K562 (cell line): ENCODE data around the gene PDE9A. TPM values are rescaled to one million over a fixed set of nuclear protein-coding genes. Genes with fewer than 3 reads are reported as not detected.

Source experiments
- ATAC-seq: fragments of 200-7000 bp; cut with Tn5 transposase; 3 replicates; pipeline ENCODE4 v1.9.1; 2020; ENCODE audit warnings: moderate library complexity
- BruUV-seq: library from RNA; stranded (reverse); fragments of 400-500 nt; replicated peaks from 2 replicates; lab custom pipeline; 2021; lab: Mats Ljungman, UMichigan
- CTCF ChIA-PET: fragments of 300-600 bp; formaldehyde crosslinking; extraction: SDS; loops from one replicate; lab custom pipeline; 2021; ENCODE audit warnings: low intra/inter-chr PET ratio; lab: Yijun Ruan, JAX
- POLR2A ChIA-PET: fragments of 300-600, 350-650 bp; sonication (Branson Sonifier 250); formaldehyde crosslinking; extraction: SDS; loops from one replicate; lab custom pipeline; 2021; ENCODE audit warnings: antibody characterized with exemption, inconsistent platforms; lab: Yijun Ruan, JAX
- DNase-seq, 4 experiments: peaks; one replicate each; pipeline versions ENCODE4 v3.0.0 to v3.0.0-alpha.2; 2011 to 2018; ENCODE audit warnings: low spot score in 3 of 4, mixed read lengths in 3 of 4; ENCODE audit errors: extremely low read depth in 1 of 4
- FAIRE-seq: peaks from 2 replicates; lab custom pipeline; 2011; peaks lifted over from hg19 to GRCh38; lab: Jason Lieb, UNC
- H2AFZ ChIP-seq: 2 replicates; pipeline ENCODE4 v1.6.0; 2011; ENCODE audit warnings: low read depth, low read length, control low read depth, inconsistent platforms
- H3K27ac ChIP-seq: fragments of 200-600 bp; 3 replicates; pipeline ENCODE4 v1.8.0; 2011; ENCODE audit warnings: low read depth, mild to moderate bottlenecking, control low read depth, inconsistent platforms, low read length, moderate library complexity, mixed read lengths; ENCODE audit errors: extremely low read depth
- H3K27me3 ChIP-seq, 2 experiments: fragments of 300-600 bp in 1 of 2; 2 replicates in 1 of 2; 3 replicates in 1 of 2; pipeline versions ENCODE4 v1.6.0 to v1.8.0; 2011; ENCODE audit warnings: inconsistent platforms in 2 of 2, low read length in 2 of 2, mild to moderate bottlenecking in 1 of 2, mixed read lengths in 1 of 2, moderate library complexity in 1 of 2; ENCODE audit not compliant: control insufficient read depth in 2 of 2, insufficient read depth in 2 of 2
- H3K36me3 ChIP-seq: fragments of 300-600 bp; 3 replicates; pipeline ENCODE4 v1.8.0; 2011; ENCODE audit warnings: mild to moderate bottlenecking, low read length, inconsistent platforms; ENCODE audit not compliant: control insufficient read depth, insufficient read depth
- H3K4me1 ChIP-seq, 2 experiments: fragments of 200-600 bp in 1 of 2; replicated peaks in 1 of 2; 2 replicates in 1 of 2; 3 replicates in 1 of 2; pipeline versions ENCODE4 v1.5.1 to v1.8.0; 2011; ENCODE audit warnings: inconsistent platforms in 2 of 2, low read length in 2 of 2, mild to moderate bottlenecking in 1 of 2, mixed read lengths in 1 of 2, moderate library complexity in 1 of 2; ENCODE audit not compliant: control insufficient read depth in 2 of 2, insufficient read depth in 2 of 2
- H3K4me2 ChIP-seq: 2 replicates; pipeline ENCODE4 v1.6.1; 2011; ENCODE audit warnings: low read length, control low read depth, inconsistent platforms, mixed read lengths; ENCODE audit not compliant: insufficient read depth
- H3K4me3 ChIP-seq: fragments of 200-600 bp; sonication (generic), shearing (Covaris generic); 2 replicates; pipeline ENCODE4 v1.5.1; 2016; ENCODE audit warnings: control low read depth, inconsistent platforms
- H3K79me2 ChIP-seq: fragments of 200-600 bp; 3 replicates; pipeline ENCODE4 v1.8.0; 2011; ENCODE audit warnings: low read length, inconsistent platforms; ENCODE audit not compliant: control insufficient read depth, insufficient read depth
- H3K9ac ChIP-seq, 2 experiments: 2 replicates each; pipeline versions ENCODE4 v1.6.0 to v1.6.1; 2011; ENCODE audit warnings: low read depth in 2 of 2, low read length in 2 of 2, control low read depth in 1 of 2, inconsistent platforms in 1 of 2, mild to moderate bottlenecking in 1 of 2, mixed read lengths in 1 of 2; ENCODE audit not compliant: insufficient read depth in 1 of 2
- H3K9me1 ChIP-seq: one replicate; pipeline ENCODE4 v1.6.0; 2011; ENCODE audit warnings: inconsistent platforms, mild to moderate bottlenecking, low read length, moderate library complexity; ENCODE audit not compliant: control insufficient read depth, insufficient read depth
- H3K9me3 ChIP-seq: replicated peaks from 2 replicates; pipeline ENCODE4 v1.5.1; 2011; ENCODE audit warnings: low read depth, low read length, inconsistent platforms; ENCODE audit not compliant: control insufficient read depth, insufficient read depth
- H4K20me1 ChIP-seq: replicated peaks from 2 replicates; pipeline ENCODE4 v1.6.1; 2011; ENCODE audit warnings: low read length, inconsistent platforms, mixed read lengths; ENCODE audit not compliant: control insufficient read depth, insufficient read depth
- ARNT ChIP-seq, 2 experiments: fragments of 450-650 bp; IDR thresholded peaks; 2 replicates each; pipeline ENCODE4 v1.6.1; 2016; ENCODE audit warnings: mild to moderate bottlenecking in 1 of 2
- E2F3 ChIP-seq: fragments of 250-450 bp; sonication (Bioruptor Pico); IDR thresholded peaks from 2 replicates; pipeline ENCODE4 v1.4.0; 2020; ENCODE audit warnings: mild to moderate bottlenecking
- ZEB2 ChIP-seq: fragments of 450-650 bp; IDR thresholded peaks from 2 replicates; pipeline ENCODE4 v1.6.1; 2016
- WGBS: fragments of 100-300 bp; shearing (Covaris generic); methylation state at CpG from one replicate; pipeline ENCODE4 v1.1.6; 2016; ENCODE audit warnings: low coverage, mixed read lengths; ENCODE audit not compliant: insufficient coverage; ENCODE audit errors: missing lambda C conversion rate; 5-methylcytosine and 5-hydroxymethylcytosine counted together
- in situ Hi-C: fragments of 300-500 bp; cut with MboI; formaldehyde crosslinking; loops from 4 replicates; pipeline ENCODE4 v1.15.0; 2018; ENCODE audit warnings: inconsistent platforms, mixed read lengths
- intact Hi-C: fragments of 100-400 bp; cut with micrococcal nuclease; formaldehyde crosslinking; loops from 2 replicates; pipeline ENCODE4 v1.14.2; 2022
- polyA plus RNA-seq, 8 experiments: library from polyadenylated mRNA; depleted of rRNA in 4 of 8; stranded (reverse) in 5 of 8; unstranded in 3 of 8; fragments of >200 nt; fragmentation: Nextera tagmentation in 2 of 8; fragmentation: Illumina TruSeq in 1 of 8; extraction: Ambion mirVana in 2 of 8; extraction: Trizol in 1 of 8; gene quantifications; 2 replicates each; pipeline versions ENCODE4 v1.2.1 to v1.2.3, GENCODE V29; 2011 to 2014; ENCODE audit warnings: inconsistent platforms in 1 of 8, missing spikeins in 1 of 8
- total RNA-seq, 7 experiments: library from RNA; depleted of rRNA in 6 of 7; stranded (reverse); fragments of >200 nt in 6 of 7; fragmentation: Illumina TruSeq in 2 of 7; extraction: Trizol in 2 of 7; gene quantifications; 2 replicates each; pipeline versions ENCODE4 v1.2.1 to v1.2.3, GENCODE V29; 2011 to 2021; ENCODE audit warnings: low replicate concordance in 1 of 7
- TF ChIP-seq, protein P1 (sequence below): IDR thresholded peaks from 3 replicates; pipeline ENCODE4 v1.6.1; 2011; ENCODE audit warnings: borderline replicate concordance, mild to moderate bottlenecking; ENCODE audit not compliant: insufficient read length, insufficient read depth

Gene PDE9A
- total and polyA plus RNA-seq, 9 of the 15 experiments (the other 6 are each of a cell fraction or from before 2014, with no cell fraction given) = 0.07 to 0.27 TPM; not detected in 7

DNA sequence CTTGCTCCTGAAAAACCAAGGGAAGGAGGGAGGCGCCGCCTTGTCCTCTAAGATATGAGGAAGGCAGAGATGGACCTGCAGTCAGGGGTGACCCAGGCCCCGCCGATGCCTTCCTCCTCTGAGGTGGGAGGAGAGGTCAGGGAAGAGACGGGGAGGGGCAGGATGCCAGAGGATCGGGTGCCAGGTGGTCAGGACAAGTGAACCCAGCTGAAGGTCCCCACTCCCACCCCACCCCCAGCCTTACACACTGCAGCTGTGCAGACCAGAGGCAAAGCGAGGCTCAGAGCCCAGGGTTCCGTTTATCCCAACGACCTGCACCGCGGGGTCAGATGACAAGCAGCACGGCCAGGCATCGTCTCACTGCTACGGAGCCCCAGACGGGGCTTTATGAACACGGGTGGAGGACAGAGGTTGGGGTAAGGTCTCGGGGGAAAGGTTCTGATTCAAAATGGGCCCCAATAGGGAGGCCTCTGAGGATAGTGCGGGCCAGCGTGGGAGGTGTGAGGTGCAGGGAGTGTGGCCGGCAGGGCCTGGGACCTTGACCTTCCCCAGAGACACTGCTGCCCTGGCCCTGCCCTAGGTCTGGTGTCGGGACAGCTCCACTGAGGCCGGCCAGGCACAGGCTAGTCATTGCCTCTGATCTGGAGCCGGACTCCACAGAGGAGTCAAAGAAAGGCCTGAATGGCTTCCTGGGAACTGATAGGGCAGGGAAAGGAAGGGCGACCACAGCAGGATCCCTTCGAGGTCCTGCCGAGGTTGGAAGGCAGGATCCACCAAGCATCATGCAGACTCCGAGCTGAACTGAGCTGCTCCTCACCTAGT is 113.5 kb downstream of the PDE9A start:
- no peak for DNase-seq
- in situ Hi-C loops (no loop called here), intact Hi-C loops (no loop called here)
- BruUV-seq = no TSS peak
- FAIRE-seq = no peak
- H3K4me2 ChIP-seq = no peak overlapping the region
- 2% methylated on average over 27 of the region's 27 CpGs for WGBS
- H3K9me1 ChIP-seq = no peaks in the 10 kb centered on the region
- no peak for ATAC-seq
- peaks cover 69 to 91% of the 10 kb centered on the region in 2 experiments; a peak in 4 of 5 replicates for H3K27me3 ChIP-seq
- no peak overlapping the region for H3K27ac ChIP-seq
- ChIA-PET CTCF (no interaction called here), POLR2A (interaction anchor here (0.6 kb wide), 1 partner anchor 14 kb away, joined by 3 read pairs; no protein-coding TSS in a partner anchor)
- H4K20me1 ChIP-seq = peaks cover 25% of the 10 kb centered on the region
- H3K9me3 ChIP-seq = peaks cover 4% of the 10 kb centered on the region; the same call in 1 of the 2 replicates
- no peaks in the 10 kb centered on the region for H3K79me2 ChIP-seq
- peaks cover 0 to 16% of the 10 kb centered on the region in 2 experiments; a peak in 1 of 5 replicates for H3K4me1 ChIP-seq
- no peak overlapping the region for H2AFZ ChIP-seq
- no peak overlapping the region for H3K4me3 ChIP-seq
- H3K36me3 ChIP-seq = no peaks in the 10 kb centered on the region
- TF ChIP-seq, protein P1, sequence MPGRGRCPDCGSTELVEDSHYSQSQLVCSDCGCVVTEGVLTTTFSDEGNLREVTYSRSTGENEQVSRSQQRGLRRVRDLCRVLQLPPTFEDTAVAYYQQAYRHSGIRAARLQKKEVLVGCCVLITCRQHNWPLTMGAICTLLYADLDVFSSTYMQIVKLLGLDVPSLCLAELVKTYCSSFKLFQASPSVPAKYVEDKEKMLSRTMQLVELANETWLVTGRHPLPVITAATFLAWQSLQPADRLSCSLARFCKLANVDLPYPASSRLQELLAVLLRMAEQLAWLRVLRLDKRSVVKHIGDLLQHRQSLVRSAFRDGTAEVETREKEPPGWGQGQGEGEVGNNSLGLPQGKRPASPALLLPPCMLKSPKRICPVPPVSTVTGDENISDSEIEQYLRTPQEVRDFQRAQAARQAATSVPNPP = no peak
- no peak for TF ChIP-seq E2F3 (CRISPR knock-in tag)
- TF ChIP-seq ZEB2 = no peak
- no peak for TF ChIP-seq ARNT (IDR thresholded peaks at IDR 0.05)
- TF ChIP-seq, all 486 proteins: peak for 0
- H3K9ac ChIP-seq = peak overlapping the region in 1 of 2 experiments; percentile 27; a peak in 1 of 4 replicates
